Skeletal muscle satellite cell (primary cell): ENCODE results near the gene OR56A3.

Experiments
- H3K27me3 ChIP-seq: 2 replicates; pipeline ENCODE4 v1.7.0; 2013; ENCODE audit warnings: low read length; ENCODE audit not compliant: control insufficient read depth, insufficient read depth
- H3K36me3 ChIP-seq: 2 replicates; pipeline ENCODE4 v1.7.0; 2013; ENCODE audit warnings: mild to moderate bottlenecking, control low read depth, low read length; ENCODE audit not compliant: insufficient read depth
- H3K4me1 ChIP-seq: 2 replicates; pipeline ENCODE4 v1.7.0; 2013; ENCODE audit warnings: low read length; ENCODE audit not compliant: control insufficient read depth, insufficient read depth
- H3K4me2 ChIP-seq: 2 replicates; pipeline ENCODE4 v1.7.0; 2013; ENCODE audit warnings: mild to moderate bottlenecking, low read length
- H3K4me3 ChIP-seq: 2 replicates; pipeline ENCODE4 v1.7.0; 2013; ENCODE audit warnings: low read length
- H3K9ac ChIP-seq: 2 replicates; pipeline ENCODE4 v1.7.0; 2013; ENCODE audit warnings: mild to moderate bottlenecking, low read depth, low read length, moderate library complexity
- H3K9me3 ChIP-seq: replicated peaks from 2 replicates; pipeline ENCODE4 v1.7.0; 2013; ENCODE audit warnings: mild to moderate bottlenecking, control low read depth, low read length

The OR56A3 gene

GRCh38 chr11:5983443-5983842 is 41.4 kb downstream of the OR56A3 start:
- Histone ChIP-seq H3K4me2 (no peak overlapping the region), H3K4me3 (no peak overlapping the region), H3K36me3 (no peaks in the 10 kb centered on the region), H3K9ac (no peak overlapping the region), H3K9me3 (no peaks in the 10 kb centered on the region), H3K4me1 (no peaks in the 10 kb centered on the region), H3K27me3 (no peaks in the 10 kb centered on the region)

- H3K27me3 ChIP-seq: no peaks in the 10 kb centered on the region
- H3K4me3 ChIP-seq: no peak within 1 kb of the TSS
- H3K4me1 ChIP-seq: no peaks in the 10 kb centered on the region
- H3K4me2 ChIP-seq: no peak within 1 kb of the TSS
- H3K9me3 ChIP-seq: no peaks in the 10 kb centered on the region
- no peak within 1 kb of the TSS for H3K9ac ChIP-seq
- H3K36me3 ChIP-seq: no peaks in the 10 kb centered on the region
Measured at GRCh38 chr11:5986885-5987284, 44.8 kb downstream of the OR56A3 start, which contains the start of gene OR52L1. OR52L1 (minus strand) TSS chr11:5986985; CDS start chr11:5986930, 55 bp downstream.

GRCh38 chr11:5989203-5989602 is 47.2 kb downstream of the OR56A3 start:
- Histone ChIP-seq H3K4me2 (no peak overlapping the region), H3K27me3 (no peaks in the 10 kb centered on the region), H3K4me1 (no peaks in the 10 kb centered on the region), H3K9me3 (no peaks in the 10 kb centered on the region), H3K9ac (no peak overlapping the region), H3K4me3 (no peak overlapping the region), H3K36me3 (no peaks in the 10 kb centered on the region)

- H3K27me3 ChIP-seq: no peaks in the 10 kb centered on the region
- no peaks in the 10 kb centered on the region for H3K4me1 ChIP-seq
- no peak overlapping the region for H3K9ac ChIP-seq
- H3K4me2 ChIP-seq: no peak overlapping the region
- no peaks in the 10 kb centered on the region for H3K9me3 ChIP-seq
- H3K4me3 ChIP-seq: no peak overlapping the region
- no peaks in the 10 kb centered on the region for H3K36me3 ChIP-seq
Measured at GRCh38 chr11:5992150-5992549, 50.1 kb downstream of the OR56A3 start.

GRCh38 chr11:5992604-5993251 is 50.7 kb downstream of the OR56A3 start:
- Histone ChIP-seq H3K9ac (no peak overlapping the region), H3K9me3 (no peaks in the 10 kb centered on the region), H3K4me2 (no peak overlapping the region)

GRCh38 chr11:5994791-5995190 is 52.7 kb downstream of the OR56A3 start:
- no peak overlapping the region for H3K9ac ChIP-seq
- H3K9me3 ChIP-seq: no peaks in the 10 kb centered on the region
- no peak overlapping the region for H3K4me3 ChIP-seq
- no peak overlapping the region for H3K4me2 ChIP-seq
- H3K36me3 ChIP-seq: no peaks in the 10 kb centered on the region
- H3K27me3 ChIP-seq: no peaks in the 10 kb centered on the region
- H3K4me1 ChIP-seq: no peaks in the 10 kb centered on the region

More at GRCh38 chr11:5992604-5993251, 50.7 kb downstream of the OR56A3 start:
- Histone ChIP-seq H3K4me3 (no peak overlapping the region), H3K27me3 (no peaks in the 10 kb centered on the region), H3K36me3 (no peaks in the 10 kb centered on the region), H3K4me1 (no peaks in the 10 kb centered on the region)
